ENCODE results near the gene ABI3BP.

ABI3BP gene

GRCh38 chr3:100811779-100812507 is 181.3 kb downstream of the ABI3BP start:
- DNase-seq = no peak

GRCh38 chr3:100810671-100811070 is 182.6 kb downstream of the ABI3BP start:
- DNase-seq = no peak

- DNase-seq = no peak
These were observed 188.6 kb downstream of the ABI3BP start for GRCh38 chr3:100804631-100805030.

- no peak for DNase-seq
These were observed 189.5 kb downstream of the ABI3BP start for GRCh38 chr3:100803711-100804110.

- DNase-seq = no peak
These were observed 191.1 kb downstream of the ABI3BP start for GRCh38 chr3:100802126-100802525.

GRCh38 chr3:100798012-100798411 is 195.2 kb downstream of the ABI3BP start:
- DNase-seq = no peak

GRCh38 chr3:100796556-100796955 is 196.7 kb downstream of the ABI3BP start:
- no peak for DNase-seq

- DNase-seq = no peak
These were observed 203.6 kb downstream of the ABI3BP start for GRCh38 chr3:100789579-100789978.

GRCh38 chr3:100783619-100784018 is 209.6 kb downstream of the ABI3BP start:
- no peak for DNase-seq

- DNase-seq = no peak
These were observed 210.3 kb downstream of the ABI3BP start for GRCh38 chr3:100782906-100783305.

- no peak for DNase-seq
These were observed 210.9 kb downstream of the ABI3BP start for GRCh38 chr3:100782348-100782747.

GRCh38 chr3:100781301-100781700 is 211.9 kb downstream of the ABI3BP start:
- no peak for DNase-seq

- no peak for DNase-seq
These were observed 213.1 kb downstream of the ABI3BP start for GRCh38 chr3:100780071-100780622.

- DNase-seq = no peak
These were observed 213.7 kb downstream of the ABI3BP start for GRCh38 chr3:100779480-100779879.

GRCh38 chr3:100777271-100777670 is 215.9 kb downstream of the ABI3BP start:
- DNase-seq = no peak

GRCh38 chr3:100776746-100777145 is 216.5 kb downstream of the ABI3BP start:
- DNase-seq = no peak

GRCh38 chr3:100776097-100776729 is 217.0 kb downstream of the ABI3BP start:
- DNase-seq = no peak

- DNase-seq = no peak
These were observed 217.6 kb downstream of the ABI3BP start for GRCh38 chr3:100775669-100776068.

GRCh38 chr3:100775226-100775625 is 218.0 kb downstream of the ABI3BP start:
- DNase-seq = no peak

- DNase-seq = no peak
These were observed 223.5 kb downstream of the ABI3BP start for GRCh38 chr3:100769693-100770092.

- DNase-seq = no peak
These were observed 227.2 kb downstream of the ABI3BP start for GRCh38 chr3:100766069-100766468.

GRCh38 chr3:100765437-100765975 is 227.7 kb downstream of the ABI3BP start:
- DNase-seq = no peak

GRCh38 chr3:100761951-100762350 is 231.3 kb downstream of the ABI3BP start:
- no peak for DNase-seq
